Measurements from ENCODE around the gene TMEM108. TPM values are rescaled to one million over a fixed set of nuclear protein-coding genes. Genes with fewer than 3 reads are reported as not detected.

Gene TMEM108
- polyA plus RNA-seq, 3 donors, result not detected

DNA sequence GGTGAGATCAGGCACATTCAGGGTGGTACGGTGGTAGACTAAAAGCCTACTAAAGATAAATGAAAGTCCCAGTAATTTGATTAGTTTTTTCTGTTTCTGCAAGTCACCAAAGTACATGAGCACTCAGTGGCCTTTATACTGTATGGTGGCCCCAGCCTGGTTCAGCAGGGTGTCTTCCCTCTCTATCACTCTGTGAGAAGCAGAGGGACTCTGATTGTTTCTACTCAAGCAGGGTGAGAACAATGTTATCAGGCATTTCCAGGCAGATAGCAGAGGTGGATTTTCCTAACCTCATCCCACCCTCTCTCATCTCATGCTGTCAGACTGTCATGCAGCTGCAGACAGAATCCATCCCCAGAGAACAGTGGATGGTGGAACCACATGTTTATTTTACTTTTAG, 290.2 kb downstream of the TMEM108 start:
- Mint-ChIP-seq H3K4me3 (no peak overlapping the region), H3K27ac (no peak overlapping the region), H3K36me3 (no peaks in the 10 kb centered on the region), H3K4me1 (no peaks in the 10 kb centered on the region), H3K9me3 (peaks cover 0 to 5% (median 0%) of the 10 kb centered on the region in 7 donors), H3K27me3 (ENCODE audit: low read depth in 3 of 3) (peaks cover 0 to 3% (median 2%) of the 10 kb centered on the region in 3 donors)
- intact Hi-C loops (cut with micrococcal nuclease), result no loop called here
- Histone ChIP-seq H3K4me2 (replicated peaks; ENCODE audit: extremely low read depth, low read length, poor library complexity, severe bottlenecking) (no peak overlapping the region), H3K9ac (ENCODE audit: insufficient read depth, low read length, poor library complexity, severe bottlenecking) (no peak overlapping the region), H3K27ac (ENCODE audit: low read depth in 1 of 2, low read length in 2 of 2) (no peak overlapping the region), H3K4me1 (ENCODE audit: control insufficient read depth in 1 of 2, insufficient read depth in 2 of 2, low read length in 2 of 2) (no peaks in the 10 kb centered on the region), H3K36me3 (replicated peaks in 1 of 2; ENCODE audit: control insufficient read depth in 1 of 2, insufficient read depth in 2 of 2, low read length in 2 of 2) (no peaks in the 10 kb centered on the region), H3K4me3 (replicated peaks in 1 of 3; ENCODE audit: low read depth in 2 of 3, low read length in 3 of 3) (no peak overlapping the region), H3K27me3 (ENCODE audit: control insufficient read depth in 2 of 2, insufficient read depth in 2 of 2, low read length in 2 of 2) (no peaks in the 10 kb centered on the region), H4K20me1 (ENCODE audit: insufficient read depth, low read length) (no peaks in the 10 kb centered on the region), H3K9me3 (replicated peaks in 1 of 2; ENCODE audit: control insufficient read depth in 1 of 2, insufficient read depth in 1 of 2, low read length in 2 of 2) (no peaks in the 10 kb centered on the region), H3K79me2 (ENCODE audit: insufficient read depth, low read length) (no peaks in the 10 kb centered on the region), H2AFZ (ENCODE audit: insufficient read depth, low read depth, low read length, poor library complexity, severe bottlenecking) (no peak overlapping the region)
- TF ChIP-seq, protein P1, sequence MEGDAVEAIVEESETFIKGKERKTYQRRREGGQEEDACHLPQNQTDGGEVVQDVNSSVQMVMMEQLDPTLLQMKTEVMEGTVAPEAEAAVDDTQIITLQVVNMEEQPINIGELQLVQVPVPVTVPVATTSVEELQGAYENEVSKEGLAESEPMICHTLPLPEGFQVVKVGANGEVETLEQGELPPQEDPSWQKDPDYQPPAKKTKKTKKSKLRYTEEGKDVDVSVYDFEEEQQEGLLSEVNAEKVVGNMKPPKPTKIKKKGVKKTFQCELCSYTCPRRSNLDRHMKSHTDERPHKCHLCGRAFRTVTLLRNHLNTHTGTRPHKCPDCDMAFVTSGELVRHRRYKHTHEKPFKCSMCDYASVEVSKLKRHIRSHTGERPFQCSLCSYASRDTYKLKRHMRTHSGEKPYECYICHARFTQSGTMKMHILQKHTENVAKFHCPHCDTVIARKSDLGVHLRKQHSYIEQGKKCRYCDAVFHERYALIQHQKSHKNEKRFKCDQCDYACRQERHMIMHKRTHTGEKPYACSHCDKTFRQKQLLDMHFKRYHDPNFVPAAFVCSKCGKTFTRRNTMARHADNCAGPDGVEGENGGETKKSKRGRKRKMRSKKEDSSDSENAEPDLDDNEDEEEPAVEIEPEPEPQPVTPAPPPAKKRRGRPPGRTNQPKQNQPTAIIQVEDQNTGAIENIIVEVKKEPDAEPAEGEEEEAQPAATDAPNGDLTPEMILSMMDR (IDR thresholded peaks at IDR 0.05), result no peak
- 100% methylated on average over 1 of the region's 1 CpG for WGBS (ENCODE audit: insufficient coverage)
- no peak for DNase-seq

DNA sequence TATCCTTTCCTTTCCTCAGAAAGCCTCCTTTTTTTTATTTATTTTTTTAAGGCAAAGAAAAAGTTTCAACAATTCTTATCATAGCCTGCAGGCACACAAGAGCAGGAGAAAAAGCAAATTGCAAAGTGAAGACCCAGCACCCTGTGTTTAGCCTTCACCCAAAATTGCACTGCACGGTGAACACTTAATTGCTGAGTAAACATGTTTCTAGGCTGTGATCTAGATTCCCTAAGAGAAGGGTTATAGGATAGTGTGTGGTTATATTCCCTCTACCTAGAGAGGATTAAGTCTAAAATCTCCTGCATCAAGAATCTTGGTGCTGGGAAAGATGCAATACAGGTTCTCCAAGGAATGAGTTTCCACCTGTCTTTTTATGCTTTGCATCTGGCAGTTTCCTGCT, 291.4 kb downstream of the TMEM108 start:
- Histone ChIP-seq H3K4me2 (replicated peaks; ENCODE audit: extremely low read depth, low read length, poor library complexity, severe bottlenecking) (no peak overlapping the region), H3K4me1 (ENCODE audit: control insufficient read depth in 1 of 2, insufficient read depth in 2 of 2, low read length in 2 of 2) (no peaks in the 10 kb centered on the region), H3K27me3 (ENCODE audit: control insufficient read depth in 2 of 2, insufficient read depth in 2 of 2, low read length in 2 of 2) (no peaks in the 10 kb centered on the region), H3K9me3 (replicated peaks in 1 of 2; ENCODE audit: control insufficient read depth in 1 of 2, insufficient read depth in 1 of 2, low read length in 2 of 2) (no peaks in the 10 kb centered on the region), H3K9ac (ENCODE audit: insufficient read depth, low read length, poor library complexity, severe bottlenecking) (no peak overlapping the region), H2AFZ (ENCODE audit: insufficient read depth, low read depth, low read length, poor library complexity, severe bottlenecking) (no peak overlapping the region), H4K20me1 (ENCODE audit: insufficient read depth, low read length) (no peaks in the 10 kb centered on the region), H3K4me3 (replicated peaks in 1 of 3; ENCODE audit: low read depth in 2 of 3, low read length in 3 of 3) (no peak overlapping the region), H3K36me3 (replicated peaks in 1 of 2; ENCODE audit: control insufficient read depth in 1 of 2, insufficient read depth in 2 of 2, low read length in 2 of 2) (no peaks in the 10 kb centered on the region), H3K27ac (ENCODE audit: low read depth in 1 of 2, low read length in 2 of 2) (no peak overlapping the region), H3K79me2 (ENCODE audit: insufficient read depth, low read length) (no peaks in the 10 kb centered on the region)
- intact Hi-C loops (cut with micrococcal nuclease), result no loop called here
- no peak overlapping the region for H3K4me3 Mint-ChIP-seq
- peaks cover 0 to 2% (median 0%) of the 10 kb centered on the region in 7 donors for H3K9me3 Mint-ChIP-seq
- H3K36me3 Mint-ChIP-seq, result no peaks in the 10 kb centered on the region
- TF ChIP-seq, protein P1 (IDR thresholded peaks at IDR 0.05), result no peak
- no peak for DNase-seq
- no peaks in the 10 kb centered on the region for H3K4me1 Mint-ChIP-seq
- H3K27me3 Mint-ChIP-seq (ENCODE audit: low read depth in 3 of 3), result peaks cover 1 to 3% (median 2%) of the 10 kb centered on the region in 3 donors
- no peak overlapping the region for H3K27ac Mint-ChIP-seq
- WGBS (ENCODE audit: insufficient coverage), result no CpG with 5 or more reads among the region's 1 CpG

All from CD14-positive monocyte (primary cell).